Lower leg skin (tissue), 3 donors: ENCODE data around the gene ST3GAL5.

Source experiments
- CTCF ChIP-seq, 3 donors: fragments of 450-650 bp; IDR thresholded peaks; one replicate each; pipeline ENCODE4 v1.5.1; 2016; ENCODE audit warnings: antibody characterized with exemption in 3 of 3, mild to moderate bottlenecking in 3 of 3, moderate library complexity in 2 of 3
- POLR2A ChIP-seq, 2 donors: fragments of 450-650 bp; IDR thresholded peaks; one replicate each; pipeline ENCODE4 v1.6.1; 2016 to 2017; ENCODE audit warnings: antibody characterized with exemption in 2 of 2, mild to moderate bottlenecking in 1 of 2, moderate library complexity in 1 of 2

- TF ChIP-seq CTCF (IDR thresholded peaks at IDR 0.05) (no peak), POLR2A (IDR thresholded peaks at IDR 0.05) (no peak)
Observed at GRCh38 chr2:85873679-85874078, 15.1 kb downstream of the ST3GAL5 start.
